ENCODE data around the gene ERLEC1. TPM values are rescaled to one million over a fixed set of nuclear protein-coding genes. Genes with fewer than 3 reads are reported as not detected.

ERLEC1 gene
- total and polyA plus RNA-seq, 2 of the 4 experiments (the other 2 are of a cell fraction), result 40.3 to 53.4 TPM

GRCh38 chr2:53856272-53856671 lies 69.4 kb downstream of the ERLEC1 start:
- no peak overlapping the region for H4K5ac ChIP-seq (ENCODE audit: low read depth, low read length)
- dilution Hi-C loops (cut with HindIII; ENCODE audit: low sequenced_read_pairs, unreplicated experiment) (no loop called here), intact Hi-C loops (cut with micrococcal nuclease) (no loop called here), in situ Hi-C loops (cut with MboI; ENCODE audit: low sequenced_read_pairs) (no loop called here)
- H3K56ac ChIP-seq (ENCODE audit: extremely low read depth, insufficient read depth, low read length), result no peak overlapping the region
- no peak overlapping the region for H3K18ac ChIP-seq (ENCODE audit: low read depth, low read length)
- POLR2A ChIA-PET (ENCODE audit: unreplicated experiment), result no interaction called here
- no peak overlapping the region for H3K14ac ChIP-seq (replicated peaks; ENCODE audit: low read depth, low read length)
- DNase-seq (no peak), ATAC-seq (ENCODE audit: low read depth) (no peak)
- H2BK5ac ChIP-seq (ENCODE audit: low read depth, low read length, poor library complexity, severe bottlenecking), result no peak overlapping the region
- no peak overlapping the region for H2AK9ac ChIP-seq (replicated peaks; ENCODE audit: low read depth, low read length, poor library complexity)
- H2AK5ac ChIP-seq (ENCODE audit: low read depth, low read length), result no peak overlapping the region
- H3K27me3 ChIP-seq (ENCODE audit: control insufficient read depth, insufficient read depth, low read length), result no peaks in the 10 kb centered on the region
- no peak overlapping the region for H3K4ac ChIP-seq (ENCODE audit: low read depth, low read length)
- no peak overlapping the region for H3K9ac ChIP-seq (ENCODE audit: low read depth, low read length)
- H3K23ac ChIP-seq (ENCODE audit: low read depth, low read length), result no peak overlapping the region
- H2AFZ ChIP-seq (replicated peaks; ENCODE audit: low read length, poor library complexity), result no peak overlapping the region
- BruUV-seq (replicated peaks), result no TSS peak
- H3K27ac ChIP-seq (ENCODE audit: insufficient read depth, low read length), result no peak overlapping the region
- H4K20me1 ChIP-seq (ENCODE audit: insufficient read depth, low read length), result no peaks in the 10 kb centered on the region
- H3K9me1 ChIP-seq (ENCODE audit: insufficient read depth, low read length), result 0 out of 2 replicates have a peak, but pooled peaks cover 10% of the 10 kb centered on the region
- H2BK20ac ChIP-seq (ENCODE audit: low read depth, low read length), result no peak overlapping the region
- H3K4me2 ChIP-seq (ENCODE audit: low read depth, low read length), result no peak overlapping the region
- H3K79me1 ChIP-seq (ENCODE audit: low read depth in 1 of 2, low read length in 2 of 2), result peaks cover 10 to 14% of the 10 kb centered on the region in 2 experiments
- no peak overlapping the region for H2BK120ac ChIP-seq (ENCODE audit: low read depth, low read length)
- H3K4me1 ChIP-seq (ENCODE audit: control insufficient read depth, insufficient read depth, low read length), result 0 out of 2 replicates have a peak, but pooled peaks cover 2% of the 10 kb centered on the region
- H3K9me3 ChIP-seq (ENCODE audit: control insufficient read depth, insufficient read depth, low read length), result no peaks in the 10 kb centered on the region
- CTCF ChIA-PET, result no interaction called here
- no CpG with 5 or more reads among the region's 2 CpGs for WGBS, 2 experiments (ENCODE audit: extremely low coverage in 2 of 2, insufficient read length in 1 of 2)
- no peak overlapping the region for H3K4me3 ChIP-seq (ENCODE audit: insufficient read depth, low read depth, low read length)
- H3K36me3 ChIP-seq (ENCODE audit: control insufficient read depth, insufficient read depth, low read length), result peaks cover 9% of the 10 kb centered on the region
- TF ChIP-seq RAD21 (IDR thresholded peaks at IDR 0.05; ENCODE audit: low read length), result no peak
- no peak for TF ChIP-seq RCOR1 (IDR thresholded peaks at IDR 0.05; ENCODE audit: insufficient replicate concordance, low read length)
- no peak for TF ChIP-seq MXI1 (IDR thresholded peaks at IDR 0.05; ENCODE audit: borderline replicate concordance, low read depth, low read length)
- TF ChIP-seq SMC3 (IDR thresholded peaks at IDR 0.05; ENCODE audit: low read depth, low read length), result no peak
- TF ChIP-seq CHD1 (IDR thresholded peaks at IDR 0.05; ENCODE audit: low read depth, low read length), result no peak
- TF ChIP-seq POLR2A (IDR thresholded peaks at IDR 0.05; ENCODE audit: low read depth, low read length), result no peak
- TF ChIP-seq, protein P1, sequence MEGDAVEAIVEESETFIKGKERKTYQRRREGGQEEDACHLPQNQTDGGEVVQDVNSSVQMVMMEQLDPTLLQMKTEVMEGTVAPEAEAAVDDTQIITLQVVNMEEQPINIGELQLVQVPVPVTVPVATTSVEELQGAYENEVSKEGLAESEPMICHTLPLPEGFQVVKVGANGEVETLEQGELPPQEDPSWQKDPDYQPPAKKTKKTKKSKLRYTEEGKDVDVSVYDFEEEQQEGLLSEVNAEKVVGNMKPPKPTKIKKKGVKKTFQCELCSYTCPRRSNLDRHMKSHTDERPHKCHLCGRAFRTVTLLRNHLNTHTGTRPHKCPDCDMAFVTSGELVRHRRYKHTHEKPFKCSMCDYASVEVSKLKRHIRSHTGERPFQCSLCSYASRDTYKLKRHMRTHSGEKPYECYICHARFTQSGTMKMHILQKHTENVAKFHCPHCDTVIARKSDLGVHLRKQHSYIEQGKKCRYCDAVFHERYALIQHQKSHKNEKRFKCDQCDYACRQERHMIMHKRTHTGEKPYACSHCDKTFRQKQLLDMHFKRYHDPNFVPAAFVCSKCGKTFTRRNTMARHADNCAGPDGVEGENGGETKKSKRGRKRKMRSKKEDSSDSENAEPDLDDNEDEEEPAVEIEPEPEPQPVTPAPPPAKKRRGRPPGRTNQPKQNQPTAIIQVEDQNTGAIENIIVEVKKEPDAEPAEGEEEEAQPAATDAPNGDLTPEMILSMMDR (conservative IDR thresholded peaks at IDR 0.05; ENCODE audit: low read depth, low read length), result no peak
- TF ChIP-seq RFX5 (IDR thresholded peaks at IDR 0.05; ENCODE audit: low read depth, low read length), result no peak
- TF ChIP-seq FOS (IDR thresholded peaks at IDR 0.05; ENCODE audit: low read depth, low read length), result no peak
- no peak for TF ChIP-seq CEBPB (IDR thresholded peaks at IDR 0.05; ENCODE audit: low read depth, low read length)
- TF ChIP-seq MAZ (IDR thresholded peaks at IDR 0.05; ENCODE audit: borderline replicate concordance, low read depth, low read length), result no peak
- TF ChIP-seq USF2 (IDR thresholded peaks at IDR 0.05; ENCODE audit: low read depth, low read length), result no peak
- no peak for TF ChIP-seq NFE2L2 (IDR thresholded peaks at IDR 0.05; ENCODE audit: low read depth, low read length)
- no peak for TF ChIP-seq BHLHE40 (IDR thresholded peaks at IDR 0.05; ENCODE audit: low read depth, low read length)
- TF ChIP-seq ELK1 (IDR thresholded peaks at IDR 0.05; ENCODE audit: borderline replicate concordance, low read depth, low read length), result no peak
- no peak for TF ChIP-seq MAFK (IDR thresholded peaks at IDR 0.05; ENCODE audit: low read depth, low read length)
- no peak overlapping the region for H2BK15ac ChIP-seq (ENCODE audit: low read depth, low read length)
- no peak overlapping the region for H4K91ac ChIP-seq (ENCODE audit: insufficient read depth, low read depth, low read length)
- no peak overlapping the region for H4K8ac ChIP-seq (ENCODE audit: low read depth in 2 of 2, low read length in 2 of 2)
